HK-2 (cell line): Measurements from ENCODE around the gene PDS5A.
"Not testable (repeated sequence)": the region's sequence is repeated elsewhere in the genome, so short reads cannot be mapped to it uniquely, and the experiment has no call there.

Experiments used
- DNase-seq: peaks from one replicate; pipeline ENCODE4 v3.0.0-alpha.2; 2018; ENCODE audit not compliant: unreplicated experiment

Gene PDS5A

GRCh38 chr4:39838431-39838830 is 139.3 kb downstream of the PDS5A start:
- not testable (repeated sequence) for DNase-seq

DNA sequence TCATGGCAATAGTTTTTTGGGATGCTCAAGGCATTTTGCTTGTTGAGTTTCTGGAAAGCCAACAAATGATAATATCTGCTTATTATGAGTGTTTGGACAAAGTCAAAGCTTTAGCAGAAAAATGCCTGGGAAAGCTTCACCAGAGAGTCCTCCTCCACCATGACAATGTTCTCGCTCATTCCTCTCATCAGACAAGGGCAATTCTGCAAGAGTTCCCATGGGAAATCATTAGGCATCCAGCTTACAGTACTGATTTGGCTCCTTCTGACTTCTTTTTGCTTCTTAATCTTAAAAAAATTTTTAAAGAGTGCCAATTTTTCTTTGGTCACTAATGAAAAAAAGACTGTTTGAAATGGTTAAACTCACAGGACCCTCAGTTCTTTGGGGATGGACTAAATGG is 143.4 kb downstream of the PDS5A start:
- no peak for DNase-seq

- DNase-seq: peak; percentile 23
Measured at GRCh38 chr4:39825741-39826231, 151.9 kb downstream of the PDS5A start.

- DNase-seq: no peak
Measured at GRCh38 chr4:39825090-39825489, 152.6 kb downstream of the PDS5A start.

DNA sequence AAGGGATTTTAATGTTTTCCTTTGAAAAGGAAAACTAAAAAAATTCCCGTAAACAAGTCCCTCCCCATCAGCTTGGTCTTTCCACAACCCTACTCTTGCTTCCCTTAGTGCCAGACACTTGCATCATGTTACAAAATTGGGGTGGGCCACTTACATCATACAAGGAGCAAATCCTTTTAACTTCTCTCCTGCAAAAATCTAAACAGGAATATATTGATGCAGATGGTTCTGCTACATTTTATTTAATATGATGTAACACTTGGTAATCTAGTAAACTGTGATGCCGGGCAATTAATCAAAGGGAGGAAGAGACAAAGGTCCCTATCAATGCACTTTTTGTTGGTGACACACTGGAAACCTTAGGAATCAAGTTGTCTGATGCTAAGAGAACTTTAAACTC is 154.5 kb downstream of the PDS5A start:
- DNase-seq: no peak

GRCh38 chr4:39822662-39823061 is 155.0 kb downstream of the PDS5A start:
- DNase-seq: no peak

DNA sequence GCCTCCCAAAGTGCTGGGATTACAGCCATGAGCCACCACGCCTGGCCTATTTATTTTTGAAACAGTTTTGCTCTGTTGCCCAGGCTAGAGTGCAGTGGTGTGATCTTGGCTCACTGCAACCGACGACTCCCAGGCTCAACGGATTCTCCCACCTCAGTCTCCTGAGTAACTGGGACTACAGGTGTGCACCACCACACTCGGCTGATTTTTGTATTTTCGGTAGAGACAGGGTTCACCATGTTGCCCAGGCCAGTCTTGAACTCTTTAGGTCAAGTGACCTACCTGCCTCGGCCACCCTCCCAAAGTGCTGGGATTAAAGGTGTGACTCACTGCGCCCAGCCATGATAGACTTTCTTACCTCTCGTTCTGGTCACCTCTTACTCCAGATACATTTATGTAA is 155.8 kb downstream of the PDS5A start:
- no peak for DNase-seq

DNA sequence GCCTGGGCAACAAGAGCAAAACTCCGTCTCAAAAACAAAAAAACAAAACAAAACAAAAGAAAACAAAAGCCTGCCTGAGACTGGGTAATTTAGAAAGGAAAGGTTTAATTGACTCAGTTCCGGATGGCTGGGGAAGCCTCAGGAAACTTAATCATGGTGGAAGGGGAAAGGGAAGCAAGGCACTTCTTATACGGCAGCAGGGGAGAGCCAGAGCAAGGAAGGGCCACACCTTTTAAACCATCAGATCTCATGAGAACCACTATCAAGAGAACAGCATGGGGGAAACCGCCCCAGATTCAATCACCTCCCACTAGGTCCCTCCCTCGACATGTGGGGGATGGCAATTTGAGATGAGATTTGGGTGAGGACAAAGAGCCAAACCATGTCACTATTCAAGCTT is 157.5 kb downstream of the PDS5A start:
- no peak for DNase-seq

GRCh38 chr4:39818646-39819045 is 159.1 kb downstream of the PDS5A start:
- DNase-seq: no peak

DNA sequence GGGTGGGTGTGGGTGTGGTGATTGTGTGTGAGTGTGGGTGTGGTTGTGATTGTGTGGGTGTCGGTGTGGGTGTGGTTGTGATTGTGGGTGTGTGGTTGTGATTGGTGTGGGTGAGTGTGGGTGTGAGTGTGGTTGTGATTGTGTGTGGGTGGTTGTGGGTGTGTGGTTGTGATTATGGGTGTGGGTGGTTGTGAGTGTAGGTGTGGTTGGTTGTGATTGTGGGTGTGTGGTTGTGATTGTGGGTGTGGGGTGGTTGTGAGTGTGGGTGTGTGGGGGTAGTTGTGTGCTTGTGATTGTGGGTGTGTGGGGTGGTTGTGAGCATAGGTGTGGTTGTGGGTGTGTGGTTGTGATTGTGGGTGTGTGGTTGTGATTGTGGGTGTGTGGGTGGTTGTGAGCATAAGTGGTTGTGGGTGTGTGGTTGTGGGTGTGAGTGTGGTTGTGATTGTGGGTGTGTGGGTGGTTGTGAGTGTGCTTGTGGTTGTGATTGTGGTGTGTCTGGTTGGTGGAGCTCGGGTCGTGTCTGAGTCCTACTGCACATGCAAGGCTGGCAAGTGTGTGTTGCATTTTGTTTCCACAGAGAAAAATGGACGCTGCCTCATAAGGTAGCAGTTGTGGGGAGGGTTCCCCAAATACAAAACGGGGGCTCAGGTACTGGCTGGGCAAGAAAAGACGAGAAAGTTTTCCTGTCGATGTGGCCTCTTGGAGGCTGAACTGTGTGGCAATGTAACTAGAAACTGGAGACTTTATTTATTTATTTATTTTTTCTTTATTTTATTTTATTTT is 163.1 kb downstream of the PDS5A start:
- no peak for DNase-seq

DNA sequence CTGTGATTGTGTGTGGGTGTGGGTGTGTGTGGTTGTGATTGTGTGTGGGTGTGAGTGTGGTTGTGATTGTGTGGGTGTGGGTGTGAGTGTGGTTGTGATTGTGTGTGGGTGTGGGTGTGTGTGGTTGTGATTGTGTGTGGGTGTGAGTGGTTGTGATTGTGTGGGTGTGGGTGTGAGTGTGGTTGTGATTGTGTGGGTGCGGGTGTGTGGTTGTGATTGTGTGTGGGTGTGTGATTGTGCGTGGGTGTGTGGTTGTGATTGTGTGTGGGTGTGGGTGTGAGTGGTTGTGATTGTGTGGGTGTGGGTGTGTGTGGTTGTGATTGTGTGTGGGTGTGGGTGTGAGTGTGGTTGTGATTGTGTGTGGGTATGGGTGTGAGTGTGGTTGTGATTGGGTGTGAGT is 163.9 kb downstream of the PDS5A start:
- not testable (repeated sequence) for DNase-seq

DNA sequence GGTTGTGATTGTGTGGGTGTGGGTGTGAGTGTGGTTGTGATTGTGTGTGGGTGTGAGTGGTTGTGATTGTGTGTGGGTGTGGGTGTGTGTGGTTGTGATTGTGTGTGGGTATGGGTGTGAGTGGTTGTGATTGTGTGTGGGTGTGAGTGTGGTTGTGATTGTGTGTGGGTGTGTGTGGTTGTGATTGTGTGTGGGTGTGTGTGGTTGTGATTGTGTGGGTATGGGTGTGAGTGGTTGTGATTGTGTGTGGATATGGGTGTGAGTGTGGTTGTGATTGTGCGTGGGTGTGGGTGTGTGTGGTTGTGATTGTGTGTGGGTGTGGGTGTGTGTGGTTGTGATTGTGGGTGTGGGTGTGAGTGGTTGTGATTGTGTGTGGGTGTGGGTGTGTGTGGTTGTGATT is 164.7 kb downstream of the PDS5A start:
- not testable (repeated sequence) for DNase-seq

- no peak for DNase-seq
Measured at GRCh38 chr4:39812500-39812899, 165.2 kb downstream of the PDS5A start.

- no peak for DNase-seq
Measured at GRCh38 chr4:39808231-39808749, 169.4 kb downstream of the PDS5A start.

- no peak for DNase-seq
Measured at GRCh38 chr4:39802005-39802404, 175.7 kb downstream of the PDS5A start.

DNA sequence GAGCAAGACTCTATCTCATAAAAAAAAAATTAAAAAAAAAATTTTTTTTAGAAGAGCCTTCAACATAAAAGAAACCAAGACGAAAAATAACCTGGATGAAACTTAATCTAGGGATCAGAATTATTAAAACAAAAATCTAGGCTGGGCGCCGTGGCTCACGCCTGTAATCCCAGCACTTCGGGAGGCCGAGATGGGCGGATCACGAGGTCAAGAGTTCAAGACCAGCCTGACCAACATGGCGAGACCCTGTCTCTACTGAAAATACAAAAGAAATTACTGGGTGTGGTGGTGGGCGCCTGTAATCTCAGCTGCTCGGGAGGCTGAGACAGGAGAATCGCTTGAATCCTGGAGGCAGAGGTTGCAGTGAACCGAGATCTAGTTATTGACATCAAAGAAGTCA is 184.7 kb downstream of the PDS5A start:
- not testable (repeated sequence) for DNase-seq

GRCh38 chr4:39792529-39792928 is 185.2 kb downstream of the PDS5A start:
- DNase-seq: no peak

GRCh38 chr4:39792128-39792527 is 185.6 kb downstream of the PDS5A start:
- no peak for DNase-seq

DNA sequence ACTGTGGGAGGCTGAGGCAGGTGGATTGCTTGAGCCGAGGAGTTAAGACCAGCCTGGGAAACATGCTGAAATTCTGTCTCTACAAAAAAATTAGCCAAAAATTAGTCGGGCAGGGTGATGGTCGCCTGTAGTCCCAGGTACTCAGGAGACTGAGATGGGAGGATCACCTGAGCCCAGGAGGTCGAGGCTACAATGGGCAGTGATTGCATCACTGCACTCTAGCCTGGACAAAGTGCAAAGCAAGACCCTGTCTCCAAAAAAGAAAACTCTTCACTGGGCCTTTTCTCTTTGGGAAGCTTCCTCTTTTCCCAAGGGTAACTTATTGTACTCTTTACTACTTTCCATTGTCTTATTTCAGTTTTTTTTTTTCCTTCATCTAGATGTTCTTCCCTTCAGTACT is 190.9 kb downstream of the PDS5A start:
- DNase-seq: no peak

GRCh38 chr4:39785083-39785482 is 192.6 kb downstream of the PDS5A start:
- DNase-seq: no peak

GRCh38 chr4:39781988-39782387 is 195.7 kb downstream of the PDS5A start:
- not testable (repeated sequence) for DNase-seq
